Jurkat, Clone E6-1 (cell line): Measurements from ENCODE around the gene CHAD.

Source experiments
- DNase-seq: peaks from one replicate; pipeline ENCODE4 v3.0.0-alpha.2; 2011; ENCODE audit warnings: low read depth, low spot score
- H3K4me3 ChIP-seq: 2 replicates; pipeline ENCODE4 v1.5.1; 2011; ENCODE audit warnings: mild to moderate bottlenecking, low read length, control low read depth, moderate library complexity

The CHAD gene

GRCh38 chr17:50465635-50466034, 3.0 kb downstream of the CHAD start:
- H3K4me3 ChIP-seq: no peak overlapping the region
- DNase-seq: no peak

- no peak overlapping the region for H3K4me3 ChIP-seq
- DNase-seq: no peak
Measured at GRCh38 chr17:50465171-50465570, 3.5 kb downstream of the CHAD start.

- DNase-seq: no peak
- no peak overlapping the region for H3K4me3 ChIP-seq
Measured at GRCh38 chr17:50464736-50465135, 3.9 kb downstream of the CHAD start.

- no peak for DNase-seq
- H3K4me3 ChIP-seq: no peak overlapping the region
Measured at GRCh38 chr17:50464121-50464520, 4.6 kb downstream of the CHAD start.

GRCh38 chr17:50462446-50462845, 6.2 kb downstream of the CHAD start:
- no peak for DNase-seq
- no peak overlapping the region for H3K4me3 ChIP-seq

- no peak overlapping the region for H3K4me3 ChIP-seq
- DNase-seq: no peak
Measured at GRCh38 chr17:50461550-50462132, 7.0 kb downstream of the CHAD start.

GRCh38 chr17:50460831-50461526, 7.7 kb downstream of the CHAD start:
- no peak overlapping the region for H3K4me3 ChIP-seq
- DNase-seq: no peak

- no peak for DNase-seq
- no peak overlapping the region for H3K4me3 ChIP-seq
Measured at GRCh38 chr17:50459756-50460155, 8.9 kb downstream of the CHAD start.

- DNase-seq: no peak
- no peak overlapping the region for H3K4me3 ChIP-seq
Measured at GRCh38 chr17:50458701-50459676, 9.7 kb downstream of the CHAD start.

GRCh38 chr17:50458270-50458669, 10.4 kb downstream of the CHAD start:
- DNase-seq: no peak
- H3K4me3 ChIP-seq: no peak overlapping the region

GRCh38 chr17:50457621-50458020, 11.1 kb downstream of the CHAD start:
- no peak overlapping the region for H3K4me3 ChIP-seq
- DNase-seq: no peak

- H3K4me3 ChIP-seq: no peak overlapping the region
- no peak for DNase-seq
Measured at GRCh38 chr17:50453901-50454300, 14.8 kb downstream of the CHAD start.

GRCh38 chr17:50452630-50453300, 15.9 kb downstream of the CHAD start:
- no peak overlapping the region for H3K4me3 ChIP-seq
- no peak for DNase-seq

GRCh38 chr17:50451943-50452629, 16.6 kb downstream of the CHAD start:
- no peak overlapping the region for H3K4me3 ChIP-seq
- DNase-seq: no peak

GRCh38 chr17:50448643-50449042, 20.0 kb downstream of the CHAD start:
- no peak overlapping the region for H3K4me3 ChIP-seq
- no peak for DNase-seq

GRCh38 chr17:50447870-50448595, 20.6 kb downstream of the CHAD start:
- H3K4me3 ChIP-seq: no peak overlapping the region
- no peak for DNase-seq

GRCh38 chr17:50445730-50446325, 22.9 kb downstream of the CHAD start:
- H3K4me3 ChIP-seq: no peak overlapping the region
- no peak for DNase-seq
